Measurements from ENCODE around the gene TMEM63C.

TMEM63C gene

DNA sequence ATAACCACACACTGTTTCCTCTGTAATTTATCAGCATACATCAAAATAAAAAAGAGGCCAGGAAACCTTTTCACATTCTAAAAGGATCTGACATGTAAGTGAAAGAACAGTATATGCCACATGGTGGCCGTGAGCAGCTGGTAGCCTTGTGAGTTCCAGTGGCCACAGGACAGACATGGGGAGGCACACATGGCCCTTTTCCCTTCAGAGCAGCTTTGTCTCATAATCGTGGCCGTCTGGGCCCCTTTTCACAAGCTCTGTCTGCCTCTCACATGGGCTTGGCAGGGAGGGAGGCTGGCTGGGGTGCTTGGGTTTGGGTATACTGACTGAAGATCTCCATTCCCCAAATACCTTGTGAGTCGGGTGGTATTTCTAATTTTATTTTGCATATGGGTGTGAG lies 38.5 kb upstream of the TMEM63C start (continued):
- TF ChIP-seq TCF7L2 (IDR thresholded peaks at IDR 0.05; ENCODE audit: borderline replicate concordance, low read depth, low read length) (no peak), ZFHX2 (tag by site-specific recombination; conservative IDR thresholded peaks at IDR 0.05) (no peak), ZNF658 (tag by site-specific recombination; IDR thresholded peaks at IDR 0.05) (no peak), ZNF558 (tag by site-specific recombination; IDR thresholded peaks at IDR 0.05) (no peak), ZNF211 (tag by site-specific recombination; IDR thresholded peaks at IDR 0.05; ENCODE audit: low read depth) (no peak), ZNF639 (tag by site-specific recombination; IDR thresholded peaks at IDR 0.05) (no peak)

- ChIA-PET POLR2A (no interaction called here), CTCF (interaction anchor here (1.2 to 2.0 kb wide), 2 partner anchors 59 to 63 kb away, joined by 3 to 5 read pairs; no protein-coding TSS in a partner anchor)
- no peaks in the 10 kb centered on the region for H3K9me3 ChIP-seq (ENCODE audit: control insufficient read depth, insufficient read depth, low read depth, low read length)
- no peaks in the 10 kb centered on the region; the same call in 1 of the 2 replicates for H3K4me1 ChIP-seq (ENCODE audit: control insufficient read depth, insufficient read depth, low read length)
- H3K4me3 ChIP-seq (ENCODE audit: low read depth, low read length): no peak overlapping the region
- no peaks in the 10 kb centered on the region for H3K36me3 ChIP-seq (ENCODE audit: control insufficient read depth in 2 of 2, insufficient read depth in 1 of 2, low read length in 2 of 2)
- TF ChIP-seq ZNF514 (tag by site-specific recombination; IDR thresholded peaks at IDR 0.05): no peak
- no peak for TF ChIP-seq ZNF843 (tag by site-specific recombination; IDR thresholded peaks at IDR 0.05)
- TF ChIP-seq ZNF785 (tag by site-specific recombination; IDR thresholded peaks at IDR 0.05): no peak
- TF ChIP-seq, protein P1, sequence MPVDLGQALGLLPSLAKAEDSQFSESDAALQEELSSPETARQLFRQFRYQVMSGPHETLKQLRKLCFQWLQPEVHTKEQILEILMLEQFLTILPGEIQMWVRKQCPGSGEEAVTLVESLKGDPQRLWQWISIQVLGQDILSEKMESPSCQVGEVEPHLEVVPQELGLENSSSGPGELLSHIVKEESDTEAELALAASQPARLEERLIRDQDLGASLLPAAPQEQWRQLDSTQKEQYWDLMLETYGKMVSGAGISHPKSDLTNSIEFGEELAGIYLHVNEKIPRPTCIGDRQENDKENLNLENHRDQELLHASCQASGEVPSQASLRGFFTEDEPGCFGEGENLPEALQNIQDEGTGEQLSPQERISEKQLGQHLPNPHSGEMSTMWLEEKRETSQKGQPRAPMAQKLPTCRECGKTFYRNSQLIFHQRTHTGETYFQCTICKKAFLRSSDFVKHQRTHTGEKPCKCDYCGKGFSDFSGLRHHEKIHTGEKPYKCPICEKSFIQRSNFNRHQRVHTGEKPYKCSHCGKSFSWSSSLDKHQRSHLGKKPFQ (tag by site-specific recombination; IDR thresholded peaks at IDR 0.05): no peak
- TF ChIP-seq AEBP2 (tag by site-specific recombination; IDR thresholded peaks at IDR 0.05; ENCODE audit: borderline replicate concordance): no peak
- TF ChIP-seq ZNF747 (tag by site-specific recombination; IDR thresholded peaks at IDR 0.05): no peak
- TF ChIP-seq ZNF664 (tag by site-specific recombination; IDR thresholded peaks at IDR 0.05): no peak
- peak; percentile 42; the same call in 1 of the 2 replicates for TF ChIP-seq REST (tag by site-specific recombination; IDR thresholded peaks at IDR 0.05)
- TF ChIP-seq KLF8 (tag by site-specific recombination; IDR thresholded peaks at IDR 0.05): no peak
- TF ChIP-seq, protein P2, sequence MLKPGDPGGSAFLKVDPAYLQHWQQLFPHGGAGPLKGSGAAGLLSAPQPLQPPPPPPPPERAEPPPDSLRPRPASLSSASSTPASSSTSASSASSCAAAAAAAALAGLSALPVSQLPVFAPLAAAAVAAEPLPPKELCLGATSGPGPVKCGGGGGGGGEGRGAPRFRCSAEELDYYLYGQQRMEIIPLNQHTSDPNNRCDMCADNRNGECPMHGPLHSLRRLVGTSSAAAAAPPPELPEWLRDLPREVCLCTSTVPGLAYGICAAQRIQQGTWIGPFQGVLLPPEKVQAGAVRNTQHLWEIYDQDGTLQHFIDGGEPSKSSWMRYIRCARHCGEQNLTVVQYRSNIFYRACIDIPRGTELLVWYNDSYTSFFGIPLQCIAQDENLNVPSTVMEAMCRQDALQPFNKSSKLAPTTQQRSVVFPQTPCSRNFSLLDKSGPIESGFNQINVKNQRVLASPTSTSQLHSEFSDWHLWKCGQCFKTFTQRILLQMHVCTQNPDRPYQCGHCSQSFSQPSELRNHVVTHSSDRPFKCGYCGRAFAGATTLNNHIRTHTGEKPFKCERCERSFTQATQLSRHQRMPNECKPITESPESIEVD (tag by site-specific recombination; IDR thresholded peaks at IDR 0.05): no peak
- TF ChIP-seq YY2 (tag by site-specific recombination; IDR thresholded peaks at IDR 0.05): no peak
- TF ChIP-seq, protein P3, sequence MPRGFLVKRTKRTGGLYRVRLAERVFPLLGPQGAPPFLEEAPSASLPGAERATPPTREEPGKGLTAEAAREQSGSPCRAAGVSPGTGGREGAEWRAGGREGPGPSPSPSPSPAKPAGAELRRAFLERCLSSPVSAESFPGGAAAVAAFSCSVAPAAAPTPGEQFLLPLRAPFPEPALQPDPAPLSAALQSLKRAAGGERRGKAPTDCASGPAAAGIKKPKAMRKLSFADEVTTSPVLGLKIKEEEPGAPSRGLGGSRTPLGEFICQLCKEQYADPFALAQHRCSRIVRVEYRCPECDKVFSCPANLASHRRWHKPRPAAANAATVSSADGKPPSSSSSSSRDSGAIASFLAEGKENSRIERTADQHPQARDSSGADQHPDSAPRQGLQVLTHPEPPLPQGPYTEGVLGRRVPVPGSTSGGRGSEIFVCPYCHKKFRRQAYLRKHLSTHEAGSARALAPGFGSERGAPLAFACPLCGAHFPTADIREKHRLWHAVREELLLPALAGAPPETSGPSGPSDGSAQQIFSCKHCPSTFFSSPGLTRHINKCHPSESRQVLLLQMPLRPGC (tag by site-specific recombination; IDR thresholded peaks at IDR 0.05): 0 out of 2 replicates have a peak, but pooled peaks have one; percentile 14
- TF ChIP-seq ZFHX2 (tag by site-specific recombination; conservative IDR thresholded peaks at IDR 0.05): no peak
- TF ChIP-seq ZNF792 (tag by site-specific recombination; IDR thresholded peaks at IDR 0.05): no peak
- H3K27ac ChIP-seq (ENCODE audit: extremely low read depth, low read depth, low read length): no peak overlapping the region
Measured at GRCh38 chr14:77144412-77145115, 37.0 kb upstream of the TMEM63C start.
